Progenitor cell of endocrine pancreas (in vitro differentiated cells): ENCODE data around the gene PSMA6. TPM values are rescaled to one million over a fixed set of nuclear protein-coding genes. Genes with fewer than 3 reads are reported as not detected.
A peak's percentile ranks its signal among the peaks of the same experiment; 100 is the strongest.

Experiments used
- DNase-seq: peaks from one replicate; pipeline ENCODE4 v3.0.0; 2021; ENCODE audit warnings: low spot score; ENCODE audit not compliant: unreplicated experiment
- H3K27ac Mint-ChIP-seq: 2 replicates; pipeline ENCODE4 v1.8.0; 2021; ENCODE audit warnings: mild to moderate bottlenecking, moderate library complexity, mixed read lengths
- H3K27me3 Mint-ChIP-seq: 2 replicates; pipeline ENCODE4 v1.8.0; 2021; ENCODE audit warnings: mixed read lengths
- H3K36me3 Mint-ChIP-seq: 2 replicates; pipeline ENCODE4 v1.8.0; 2022; ENCODE audit warnings: mixed read lengths; ENCODE audit not compliant: insufficient read depth
- H3K4me1 Mint-ChIP-seq: 2 replicates; pipeline ENCODE4 v1.8.0; 2021; ENCODE audit warnings: low read depth, mixed read lengths
- H3K4me3 Mint-ChIP-seq: 2 replicates; pipeline ENCODE4 v1.8.0; 2021; ENCODE audit warnings: low read depth, mild to moderate bottlenecking, moderate library complexity, mixed read lengths
- H3K9me3 Mint-ChIP-seq: 2 replicates; pipeline ENCODE4 v1.8.0; 2021; ENCODE audit warnings: low read depth, mixed read lengths
- total RNA-seq: library from RNA; stranded (reverse); gene quantifications from 2 replicates; pipeline ENCODE4 v1.2.1, GENCODE V29; 2021
- TF ChIP-seq, protein P1 (sequence below): fragments of 200-600 bp; sonication (generic); IDR thresholded peaks from one replicate; pipeline ENCODE4 v1.5.0; 2021; ENCODE audit warnings: antibody characterized with exemption, mild to moderate bottlenecking; ENCODE audit not compliant: unreplicated experiment

The PSMA6 gene
- total RNA-seq, 1 donor from 2014 or later = 175 TPM

DNA sequence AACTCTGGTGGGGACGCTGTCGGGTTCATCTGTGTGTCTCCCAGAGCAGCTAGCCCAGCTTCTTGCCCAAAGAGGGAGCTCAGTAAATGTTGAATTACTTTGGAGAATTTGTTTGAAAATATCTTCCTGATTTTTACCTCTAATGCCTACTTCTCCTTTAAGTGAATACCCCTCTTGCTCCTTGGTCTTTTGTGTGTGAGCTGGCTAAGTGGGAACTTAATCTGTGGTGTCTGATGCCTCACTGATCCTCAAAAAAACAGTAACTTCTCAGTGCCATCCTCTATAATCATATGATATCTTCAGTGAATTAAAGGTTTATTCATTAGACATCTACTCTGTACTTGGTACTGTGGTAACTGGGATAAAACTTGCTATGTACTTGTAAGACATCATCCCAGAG, 7.7 kb upstream of the PSMA6 start:
- H3K9me3 Mint-ChIP-seq = no peaks in the 10 kb centered on the region
- peak overlapping the region; percentile 4 for H3K27ac Mint-ChIP-seq
- DNase-seq = no peak
- H3K36me3 Mint-ChIP-seq = peaks cover 11% of the 10 kb centered on the region
- TF ChIP-seq, protein P1, sequence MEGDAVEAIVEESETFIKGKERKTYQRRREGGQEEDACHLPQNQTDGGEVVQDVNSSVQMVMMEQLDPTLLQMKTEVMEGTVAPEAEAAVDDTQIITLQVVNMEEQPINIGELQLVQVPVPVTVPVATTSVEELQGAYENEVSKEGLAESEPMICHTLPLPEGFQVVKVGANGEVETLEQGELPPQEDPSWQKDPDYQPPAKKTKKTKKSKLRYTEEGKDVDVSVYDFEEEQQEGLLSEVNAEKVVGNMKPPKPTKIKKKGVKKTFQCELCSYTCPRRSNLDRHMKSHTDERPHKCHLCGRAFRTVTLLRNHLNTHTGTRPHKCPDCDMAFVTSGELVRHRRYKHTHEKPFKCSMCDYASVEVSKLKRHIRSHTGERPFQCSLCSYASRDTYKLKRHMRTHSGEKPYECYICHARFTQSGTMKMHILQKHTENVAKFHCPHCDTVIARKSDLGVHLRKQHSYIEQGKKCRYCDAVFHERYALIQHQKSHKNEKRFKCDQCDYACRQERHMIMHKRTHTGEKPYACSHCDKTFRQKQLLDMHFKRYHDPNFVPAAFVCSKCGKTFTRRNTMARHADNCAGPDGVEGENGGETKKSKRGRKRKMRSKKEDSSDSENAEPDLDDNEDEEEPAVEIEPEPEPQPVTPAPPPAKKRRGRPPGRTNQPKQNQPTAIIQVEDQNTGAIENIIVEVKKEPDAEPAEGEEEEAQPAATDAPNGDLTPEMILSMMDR = no peak
- no peak overlapping the region for H3K4me3 Mint-ChIP-seq
- no peaks in the 10 kb centered on the region for H3K27me3 Mint-ChIP-seq
- H3K4me1 Mint-ChIP-seq = no peaks in the 10 kb centered on the region

DNA sequence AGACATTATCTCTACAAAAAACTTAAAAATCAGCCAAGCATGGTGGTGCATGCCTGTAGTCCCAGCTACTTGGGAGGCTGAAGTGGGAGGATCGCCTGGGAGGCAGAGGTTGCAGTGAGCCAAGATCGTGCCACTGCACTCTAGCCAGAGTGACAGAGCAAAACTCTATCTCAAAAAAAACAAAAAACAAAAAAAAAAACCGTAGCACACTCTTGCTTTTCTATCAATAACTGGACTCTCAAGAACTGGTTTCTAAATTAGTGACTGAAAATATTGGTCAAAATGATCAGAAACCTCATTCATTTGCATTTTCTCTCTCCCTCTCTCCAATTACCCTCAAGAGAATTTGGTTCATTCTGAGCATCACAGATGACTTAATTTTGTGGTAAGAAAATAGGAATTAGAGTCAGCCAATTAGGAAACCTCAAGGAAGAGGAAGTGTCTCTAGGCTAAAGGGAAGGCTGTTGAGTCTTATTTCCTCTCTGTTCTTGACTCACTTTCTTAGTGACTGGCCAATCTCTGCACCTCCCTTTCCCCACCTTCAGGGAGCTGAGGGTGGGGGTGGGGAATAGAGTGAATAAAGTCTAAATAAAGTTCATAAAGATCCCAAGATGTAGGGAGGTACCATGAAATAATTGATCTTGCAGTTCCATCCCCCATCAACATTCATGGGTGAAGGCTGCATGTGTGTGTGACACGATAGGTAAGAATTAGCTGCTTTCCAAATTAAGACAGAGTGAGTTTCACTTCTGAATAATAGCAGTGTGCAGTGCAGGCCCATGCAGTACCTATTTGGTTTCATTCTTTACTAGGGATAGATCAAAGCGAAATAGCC, 6.8 kb upstream of the PSMA6 start:
- no peak for DNase-seq
- no peak overlapping the region for H3K4me3 Mint-ChIP-seq
- TF ChIP-seq, protein P1 = no peak
- peaks cover 9% of the 10 kb centered on the region for H3K36me3 Mint-ChIP-seq
- no peak overlapping the region for H3K27ac Mint-ChIP-seq
- peaks cover 3% of the 10 kb centered on the region for H3K4me1 Mint-ChIP-seq
- no peaks in the 10 kb centered on the region for H3K9me3 Mint-ChIP-seq
- H3K27me3 Mint-ChIP-seq = no peaks in the 10 kb centered on the region

DNA sequence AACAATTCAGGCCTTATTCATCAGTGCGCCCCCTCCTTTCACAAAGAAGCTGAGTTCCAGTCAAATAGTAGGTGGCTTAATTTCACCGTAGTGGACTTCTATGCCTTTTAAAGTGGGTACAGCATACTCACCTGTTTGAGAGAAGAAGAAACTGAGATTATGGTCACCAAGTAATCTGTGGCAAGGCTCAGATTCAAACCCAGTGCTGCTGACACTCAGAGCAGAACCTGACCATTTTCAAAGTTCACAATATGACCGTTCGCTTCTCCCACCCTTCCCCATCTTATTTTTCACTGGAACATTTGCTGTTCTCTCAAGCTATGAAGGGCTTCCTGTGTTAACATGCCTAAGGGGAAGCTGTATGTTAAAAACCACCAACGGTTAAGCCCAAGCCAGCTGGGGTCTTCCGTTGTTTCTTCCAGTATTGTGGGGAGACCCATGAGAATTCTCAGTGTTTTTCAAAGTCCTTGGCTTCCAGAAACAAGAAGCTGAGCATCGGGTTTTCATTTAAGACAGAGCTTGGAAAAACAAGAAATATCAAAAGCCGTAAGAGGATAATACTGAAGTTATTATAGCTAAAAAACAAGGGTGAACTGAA, 6.1 kb upstream of the PSMA6 start:
- no peak for DNase-seq
- no peak overlapping the region for H3K27ac Mint-ChIP-seq
- no peaks in the 10 kb centered on the region for H3K27me3 Mint-ChIP-seq
- peaks cover 5% of the 10 kb centered on the region for H3K36me3 Mint-ChIP-seq
- TF ChIP-seq, protein P1 = no peak
- no peaks in the 10 kb centered on the region for H3K9me3 Mint-ChIP-seq
- peaks cover 9% of the 10 kb centered on the region for H3K4me1 Mint-ChIP-seq
- no peak overlapping the region for H3K4me3 Mint-ChIP-seq

DNA sequence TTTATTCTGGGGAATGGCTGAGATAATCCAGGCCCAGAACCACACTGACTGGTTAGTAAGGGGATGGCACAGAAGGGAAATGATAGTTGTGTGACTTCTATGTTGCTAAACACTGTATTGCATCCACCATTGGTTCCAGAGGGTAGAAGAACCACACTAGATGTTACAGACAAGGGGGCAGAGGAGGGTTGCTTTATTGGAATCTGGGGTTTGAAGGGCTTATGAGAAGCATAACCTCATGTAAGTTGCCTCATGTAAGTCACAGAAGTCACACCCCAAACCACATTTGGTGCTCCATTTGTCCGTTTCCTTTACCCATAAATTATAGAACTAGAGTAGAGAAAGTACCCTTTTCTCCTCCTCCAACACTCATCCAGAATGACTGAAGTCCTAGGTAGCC, 5.5 kb upstream of the PSMA6 start:
- Mint-ChIP-seq H3K27ac (peak overlapping the region; percentile 16), H3K27me3 (no peaks in the 10 kb centered on the region), H3K4me3 (no peak overlapping the region), H3K4me1 (peaks cover 9% of the 10 kb centered on the region), H3K9me3 (no peaks in the 10 kb centered on the region), H3K36me3 (peaks cover 5% of the 10 kb centered on the region)
- DNase-seq = no peak
- TF ChIP-seq, protein P1 = no peak

DNA sequence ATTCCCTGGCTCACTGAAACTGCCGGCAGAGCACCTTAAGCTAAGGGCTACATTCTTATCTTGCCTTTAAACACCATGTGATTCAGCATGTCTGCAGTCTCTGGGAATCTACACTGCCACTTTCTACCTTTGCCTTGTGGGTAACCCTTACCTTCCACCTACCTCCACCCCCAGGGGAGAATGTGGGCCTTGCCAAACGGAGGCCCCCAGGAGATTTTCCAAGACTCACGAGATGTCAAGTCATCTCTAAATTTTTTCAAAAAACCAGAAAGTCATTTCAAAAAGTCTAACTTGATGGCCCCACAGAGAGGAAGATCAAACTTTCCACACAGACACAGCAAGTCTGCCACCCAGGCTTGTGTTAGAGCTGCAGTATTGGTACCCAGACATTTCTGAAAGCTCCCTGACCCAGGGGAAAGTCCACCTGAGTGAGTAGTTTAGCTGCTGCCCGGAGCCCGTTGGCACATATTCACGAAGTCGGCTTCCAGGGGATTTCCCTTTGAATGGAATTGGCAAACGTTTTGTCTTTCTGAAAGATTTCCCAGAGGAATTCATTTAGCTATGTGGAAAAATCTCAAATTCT, 4.7 kb upstream of the PSMA6 start:
- no peaks in the 10 kb centered on the region for H3K27me3 Mint-ChIP-seq
- H3K9me3 Mint-ChIP-seq = no peaks in the 10 kb centered on the region
- no peak overlapping the region for H3K4me3 Mint-ChIP-seq
- TF ChIP-seq, protein P1 = no peak
- peaks cover 9% of the 10 kb centered on the region for H3K4me1 Mint-ChIP-seq
- no peak overlapping the region for H3K27ac Mint-ChIP-seq
- peaks cover 2% of the 10 kb centered on the region for H3K36me3 Mint-ChIP-seq
- no peak for DNase-seq
